Activated T-helper 2 cell treated with anti-CD3 and anti-CD28 coated beads, Interferon-gamma antibody, Interleukin-2, Interleukin-4, amounts not matched to agents 10 μg/mL and 5 μg/mL and 100 μg/mL, durations not matched to agents 14 hours and 24 hours and 36 hours (primary cell): ENCODE results near the gene LBHD1. TPM values are rescaled to one million over a fixed set of nuclear protein-coding genes. Genes with fewer than 3 reads are reported as not detected.

ENCODE experiments used
- DNase-seq: peaks from one replicate; pipeline ENCODE4 v3.0.0; 2021; ENCODE audit warnings: low spot score
- H3K27ac Mint-ChIP-seq: one replicate; pipeline ENCODE4 v1.8.0; 2021; ENCODE audit warnings: mixed read lengths
- H3K27me3 Mint-ChIP-seq: one replicate; pipeline ENCODE4 v1.8.0; 2021; ENCODE audit warnings: low read depth, mixed read lengths
- H3K36me3 Mint-ChIP-seq: one replicate; pipeline ENCODE4 v1.8.0; 2021; ENCODE audit warnings: low read depth, mixed read lengths
- H3K4me1 Mint-ChIP-seq: one replicate; pipeline ENCODE4 v1.8.0; 2021; ENCODE audit warnings: low read depth, mixed read lengths
- H3K4me3 Mint-ChIP-seq: one replicate; pipeline ENCODE4 v1.8.0; 2021; ENCODE audit warnings: low read depth, mild to moderate bottlenecking, moderate library complexity, mixed read lengths
- H3K9me3 Mint-ChIP-seq: one replicate; pipeline ENCODE4 v1.8.0; 2021; ENCODE audit warnings: mixed read lengths
- intact Hi-C: fragments of 100-400 bp; cut with micrococcal nuclease; formaldehyde crosslinking; loops from one replicate; pipeline ENCODE4 v1.15.1; 2023
- total RNA-seq: library from RNA; stranded (reverse); gene quantifications from 2 replicates; pipeline ENCODE4 v1.2.3, GENCODE V29; 2022

The LBHD1 gene
- total RNA-seq, 1 donor from 2014 or later = 21.4 TPM

- H3K9me3 Mint-ChIP-seq = no peaks in the 10 kb centered on the region
- H3K27me3 Mint-ChIP-seq = no peaks in the 10 kb centered on the region
- intact Hi-C loops = no loop called here
- peaks cover 40% of the 10 kb centered on the region for H3K36me3 Mint-ChIP-seq
- H3K4me3 Mint-ChIP-seq = no peak overlapping the region
- H3K27ac Mint-ChIP-seq = no peak overlapping the region
- peaks cover 21% of the 10 kb centered on the region for H3K4me1 Mint-ChIP-seq
- no peak for DNase-seq
Measured at GRCh38 chr11:62648185-62648966, 23.7 kb downstream of the LBHD1 start.

DNA sequence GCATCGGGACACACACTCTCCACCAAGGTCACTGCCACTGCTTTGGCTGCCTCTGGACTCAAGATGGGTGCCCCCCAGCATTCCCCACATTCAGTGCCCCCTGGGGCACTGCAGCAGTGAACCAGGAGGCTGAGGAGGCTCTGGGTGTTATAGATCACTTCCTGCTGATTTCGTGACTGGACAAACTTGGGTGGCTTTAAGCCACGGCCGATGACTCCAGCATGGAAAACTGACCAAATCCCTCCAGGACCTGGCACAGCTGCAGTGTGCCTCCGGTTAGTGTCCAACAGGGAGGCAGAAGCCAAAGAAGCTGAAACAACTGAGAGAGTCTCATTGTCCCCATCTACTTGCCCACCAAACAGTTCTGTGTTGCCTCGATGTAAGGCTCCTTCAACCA lies 24.5 kb downstream of the LBHD1 start:
- Mint-ChIP-seq H3K36me3 (peaks cover 42% of the 10 kb centered on the region), H3K4me3 (no peak overlapping the region)
- intact Hi-C loops = loop anchor here (2.0 kb wide), 2 partner anchors 17 to 57 kb away; partner anchors contain the start of genes C11orf98, CSKMT and TUT1

DNA sequence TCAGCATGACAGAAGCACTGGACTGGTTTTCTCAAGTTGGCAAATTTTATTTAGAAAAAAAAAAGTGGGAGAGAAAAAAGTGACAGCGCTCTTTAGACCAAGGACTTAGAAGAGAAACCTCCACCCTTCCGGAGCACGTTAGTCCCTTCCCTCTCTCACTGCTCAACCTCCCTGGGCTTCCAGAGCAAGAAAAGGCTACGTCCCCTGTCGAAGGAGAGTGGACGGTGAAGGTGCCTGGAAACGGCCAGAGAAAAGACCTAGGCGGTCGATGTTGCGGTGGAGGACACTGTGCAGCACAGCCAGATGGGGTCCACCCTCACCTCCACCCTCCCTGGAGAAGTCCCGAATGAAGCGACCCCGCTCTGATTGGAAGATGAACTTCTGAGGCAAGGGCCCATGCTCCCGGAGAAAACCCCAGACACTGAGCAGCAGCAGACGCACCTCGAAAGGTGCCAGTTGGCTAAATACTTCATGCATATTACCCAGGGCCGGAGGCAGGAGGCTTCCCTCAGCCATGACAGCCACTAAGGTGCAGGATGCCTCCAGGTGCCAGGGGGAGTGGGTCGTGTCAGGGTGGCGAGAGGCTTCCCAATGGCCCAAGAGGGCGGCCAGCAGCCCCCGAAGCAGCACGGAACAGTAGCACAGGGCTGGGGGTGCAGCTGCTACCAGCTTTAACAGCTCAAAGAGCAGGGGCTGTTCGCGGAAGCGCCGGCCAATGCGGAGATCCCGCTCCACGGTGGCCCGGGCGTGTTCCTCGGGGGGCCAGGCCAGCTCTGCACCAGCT lies 25.1 kb downstream of the LBHD1 start:
- H3K9me3 Mint-ChIP-seq = no peaks in the 10 kb centered on the region
- H3K36me3 Mint-ChIP-seq = peaks cover 40% of the 10 kb centered on the region
- peak overlapping the region; percentile 98 for H3K4me3 Mint-ChIP-seq
- peak overlapping the region; percentile 97 for H3K27ac Mint-ChIP-seq
- no peak for DNase-seq
- intact Hi-C loops = loop anchor here (1.0 to 2.0 kb wide), 5 partner anchors 18 to 62 kb away; partner anchors contain the start of genes C11orf98, CSKMT, TUT1 and UQCC3
- peaks cover 21% of the 10 kb centered on the region for H3K4me1 Mint-ChIP-seq
- no peaks in the 10 kb centered on the region for H3K27me3 Mint-ChIP-seq

More for the DNA sequence above, 24.5 kb downstream of the LBHD1 start:
- H3K9me3 Mint-ChIP-seq = no peaks in the 10 kb centered on the region
- H3K27ac Mint-ChIP-seq = no peak overlapping the region
- no peaks in the 10 kb centered on the region for H3K27me3 Mint-ChIP-seq
- peaks cover 23% of the 10 kb centered on the region for H3K4me1 Mint-ChIP-seq
- DNase-seq = no peak

DNA sequence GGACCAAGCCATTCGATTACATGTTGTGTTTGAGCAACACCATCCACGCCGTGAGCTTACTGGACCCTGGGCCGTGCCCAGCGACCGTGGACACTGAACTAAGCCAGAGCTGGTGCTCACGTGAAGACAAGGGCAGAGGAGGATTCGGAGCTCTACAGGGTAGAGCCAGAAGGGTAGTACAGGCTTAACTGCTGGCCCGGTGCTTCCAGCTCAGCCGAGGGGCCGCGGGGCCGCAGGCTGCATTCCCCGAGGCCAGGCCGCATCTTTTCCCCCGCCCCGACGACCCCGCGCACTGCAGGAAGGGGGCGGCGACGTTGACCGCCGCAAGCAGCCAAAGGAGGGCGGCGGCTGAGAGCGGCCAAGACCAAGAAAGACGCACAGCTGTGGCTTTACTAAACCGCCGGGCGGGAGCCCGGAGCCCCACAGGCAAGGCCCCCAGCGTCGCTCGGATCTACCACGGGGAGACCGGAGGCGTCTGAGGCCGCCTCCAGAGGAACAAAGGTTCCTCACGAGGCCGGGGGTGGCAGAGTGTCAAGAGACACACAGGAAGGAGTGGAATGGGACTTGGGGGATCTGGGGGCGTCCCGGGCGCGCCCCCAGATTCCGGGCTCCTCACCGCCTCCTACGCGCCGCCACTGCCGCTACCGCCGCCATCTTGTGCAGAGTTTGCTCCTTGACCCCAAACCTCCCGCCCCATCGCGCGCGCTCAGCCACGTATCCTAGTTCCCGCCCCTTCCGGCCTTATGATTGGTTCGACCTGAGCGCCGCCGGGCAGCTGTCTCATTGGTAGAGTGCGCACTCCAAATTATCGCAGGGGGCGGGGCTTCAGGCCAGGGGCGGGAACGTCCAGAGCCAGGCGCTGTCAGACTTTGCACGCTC lies 25.9 kb downstream of the LBHD1 start, which contains the start of gene GANAB:
TSS of gene GANAB (minus strand) at position 668 of the 879 bp plus-strand sequence. CDS start at position 654, 14 bp downstream.
- Mint-ChIP-seq H3K4me3 (peak within 1 kb of the TSS; percentile 98), H3K4me1 (peaks cover 22% of the 10 kb centered on the region), H3K36me3 (peaks cover 43% of the 10 kb centered on the region), H3K27me3 (no peaks in the 10 kb centered on the region), H3K27ac (peak within 1 kb of the TSS; percentile 97), H3K9me3 (no peaks in the 10 kb centered on the region)
- DNase-seq = peak; percentile 98
- intact Hi-C loops = loop anchor here (1.0 to 2.0 kb wide), 5 partner anchors 19 to 63 kb away; partner anchors contain the start of genes C11orf98, CSKMT, TUT1 and UQCC3

- Mint-ChIP-seq H3K4me3 (peak overlapping the region; percentile 98), H3K36me3 (peaks cover 45% of the 10 kb centered on the region), H3K4me1 (peaks cover 26% of the 10 kb centered on the region), H3K9me3 (no peaks in the 10 kb centered on the region), H3K27me3 (no peaks in the 10 kb centered on the region), H3K27ac (peak overlapping the region; percentile 97)
- intact Hi-C loops = no loop called here
- DNase-seq = no peak
Measured at GRCh38 chr11:62645671-62645945, 26.5 kb downstream of the LBHD1 start.

DNA sequence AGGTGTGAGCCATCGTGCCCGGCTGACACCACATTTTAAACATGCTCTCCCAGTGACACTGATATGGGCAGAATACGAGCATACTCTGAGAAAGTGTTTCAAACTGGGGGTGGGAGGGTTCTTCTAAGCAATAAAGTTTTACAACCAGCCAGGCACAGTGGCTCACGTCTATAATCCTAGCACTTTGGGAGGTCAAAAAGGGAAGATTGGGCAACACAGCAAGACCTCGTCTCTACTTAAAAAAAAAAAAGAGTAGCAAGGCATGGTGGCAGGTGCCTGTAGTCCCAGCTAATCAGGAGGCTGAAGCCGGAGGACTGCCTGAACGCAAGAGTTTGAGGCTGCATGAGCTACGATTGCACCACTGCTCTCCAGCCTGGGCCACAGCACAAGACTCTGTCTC lies 27.8 kb downstream of the LBHD1 start:
- DNase-seq = no peak
- H3K9me3 Mint-ChIP-seq = no peaks in the 10 kb centered on the region
- H3K36me3 Mint-ChIP-seq = peaks cover 49% of the 10 kb centered on the region
- H3K4me3 Mint-ChIP-seq = peak overlapping the region; percentile 37
- no peaks in the 10 kb centered on the region for H3K27me3 Mint-ChIP-seq
- peaks cover 34% of the 10 kb centered on the region for H3K4me1 Mint-ChIP-seq
- intact Hi-C loops = no loop called here
- peak overlapping the region; percentile 22 for H3K27ac Mint-ChIP-seq

DNA sequence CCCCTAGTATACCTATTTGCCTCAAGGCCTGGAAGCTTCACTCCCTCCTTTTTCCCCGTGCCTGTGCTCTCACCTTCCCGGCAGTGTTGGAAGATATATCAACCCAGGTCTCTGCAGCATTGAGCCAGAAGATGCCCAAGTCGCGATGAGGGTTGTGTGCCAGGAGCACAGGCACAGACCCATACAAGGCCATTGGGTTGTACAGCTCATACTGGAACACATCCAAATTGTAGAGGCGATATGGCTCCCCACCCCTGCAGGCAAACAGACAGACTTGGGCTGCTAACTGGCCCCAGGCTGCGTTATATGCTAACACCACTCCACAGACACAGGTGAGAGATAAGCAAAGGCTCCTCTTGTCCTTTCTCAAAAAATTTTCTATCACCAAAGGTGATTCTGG lies 39.6 kb downstream of the LBHD1 start:
- Mint-ChIP-seq H3K36me3 (peaks cover 81% of the 10 kb centered on the region), H3K27ac (no peak overlapping the region), H3K9me3 (no peaks in the 10 kb centered on the region), H3K4me1 (peaks cover 8% of the 10 kb centered on the region), H3K27me3 (no peaks in the 10 kb centered on the region), H3K4me3 (no peak overlapping the region)
- intact Hi-C loops = no loop called here
- no peak for DNase-seq

GRCh38 chr11:62627713-62628112 lies 44.4 kb downstream of the LBHD1 start:
- no peak for DNase-seq

GRCh38 chr11:62622476-62623089 lies 49.5 kb downstream of the LBHD1 start:
- no peaks in the 10 kb centered on the region for H3K27me3 Mint-ChIP-seq
- peaks cover 16% of the 10 kb centered on the region for H3K4me1 Mint-ChIP-seq
- H3K4me3 Mint-ChIP-seq = peak overlapping the region; percentile 93
- H3K9me3 Mint-ChIP-seq = no peaks in the 10 kb centered on the region
- DNase-seq = no peak
- intact Hi-C loops = loop anchor here (1.0 kb wide), 2 partner anchors 24 to 31 kb away; partner anchors contain the start of genes GANAB and TUT1
- peak overlapping the region; percentile 97 for H3K27ac Mint-ChIP-seq
- peaks cover 54% of the 10 kb centered on the region for H3K36me3 Mint-ChIP-seq

More at GRCh38 chr11:62627713-62628112, 44.4 kb downstream of the LBHD1 start:
- Mint-ChIP-seq H3K4me1 (no peaks in the 10 kb centered on the region), H3K4me3 (no peak overlapping the region), H3K27me3 (no peaks in the 10 kb centered on the region), H3K9me3 (no peaks in the 10 kb centered on the region), H3K27ac (no peak overlapping the region), H3K36me3 (peaks cover 74% of the 10 kb centered on the region)
- intact Hi-C loops = no loop called here

- DNase-seq = peak; percentile 94
- Mint-ChIP-seq H3K27me3 (no peaks in the 10 kb centered on the region), H3K4me3 (peak within 1 kb of the TSS; percentile 93), H3K36me3 (peaks cover 56% of the 10 kb centered on the region), H3K27ac (peak within 1 kb of the TSS; percentile 97), H3K9me3 (no peaks in the 10 kb centered on the region), H3K4me1 (peaks cover 16% of the 10 kb centered on the region)
- intact Hi-C loops = loop anchor here (1.0 kb wide), 3 partner anchors 10 to 31 kb away; partner anchors contain the start of genes EML3, GANAB and TUT1
Measured at GRCh38 chr11:62621567-62622470, 50.2 kb downstream of the LBHD1 start, which contains the start of gene B3GAT3. B3GAT3 (minus strand) TSS chr11:62621986; CDS start chr11:62621947, 39 bp downstream.

GRCh38 chr11:62621027-62621566 lies 51.0 kb downstream of the LBHD1 start:
- intact Hi-C loops = loop anchor here (1.0 kb wide), 1 partner anchor 9 kb away; the partner anchor contains the start of gene EML3
- H3K4me1 Mint-ChIP-seq = peaks cover 16% of the 10 kb centered on the region
- no peaks in the 10 kb centered on the region for H3K27me3 Mint-ChIP-seq

More at GRCh38 chr11:62621027-62621566, 51.0 kb downstream of the LBHD1 start:
- H3K9me3 Mint-ChIP-seq = no peaks in the 10 kb centered on the region
- peak overlapping the region; percentile 97 for H3K27ac Mint-ChIP-seq
- peaks cover 56% of the 10 kb centered on the region for H3K36me3 Mint-ChIP-seq
- H3K4me3 Mint-ChIP-seq = peak overlapping the region; percentile 93
- no peak for DNase-seq
